ENCODE results near the gene SLC26A1.

Gene SLC26A1

DNA sequence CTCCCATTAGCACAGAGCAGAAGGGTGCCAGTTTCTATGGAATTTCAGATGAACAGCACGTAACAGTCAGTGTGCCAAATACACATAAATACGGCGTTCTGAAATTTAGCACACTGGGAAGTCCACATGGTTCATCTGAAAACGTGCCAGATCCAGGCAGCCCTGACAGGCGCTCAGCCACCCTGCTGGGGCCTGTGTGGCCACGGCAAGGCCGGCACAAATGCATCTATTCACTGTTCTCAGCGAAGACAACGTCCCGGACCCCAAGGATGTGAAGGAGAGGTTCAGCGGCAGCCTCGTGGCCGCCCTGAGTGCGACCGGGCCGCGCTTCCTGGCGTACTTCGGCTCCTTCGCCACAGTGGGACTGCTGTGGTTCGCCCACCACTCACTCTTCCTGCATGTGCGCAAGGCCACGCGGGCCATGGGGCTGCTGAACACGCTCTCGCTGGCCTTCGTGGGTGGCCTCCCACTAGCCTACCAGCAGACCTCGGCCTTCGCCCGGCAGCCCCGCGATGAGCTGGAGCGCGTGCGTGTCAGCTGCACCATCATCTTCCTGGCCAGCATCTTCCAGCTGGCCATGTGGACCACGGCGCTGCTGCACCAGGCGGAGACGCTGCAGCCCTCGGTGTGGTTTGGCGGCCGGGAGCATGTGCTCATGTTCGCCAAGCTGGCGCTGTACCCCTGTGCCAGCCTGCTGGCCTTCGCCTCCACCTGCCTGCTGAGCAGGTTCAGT lies 35.5 kb downstream of the SLC26A1 start:
- H3K27ac ChIP-seq, result no peak overlapping the region
- TF ChIP-seq, protein P1, sequence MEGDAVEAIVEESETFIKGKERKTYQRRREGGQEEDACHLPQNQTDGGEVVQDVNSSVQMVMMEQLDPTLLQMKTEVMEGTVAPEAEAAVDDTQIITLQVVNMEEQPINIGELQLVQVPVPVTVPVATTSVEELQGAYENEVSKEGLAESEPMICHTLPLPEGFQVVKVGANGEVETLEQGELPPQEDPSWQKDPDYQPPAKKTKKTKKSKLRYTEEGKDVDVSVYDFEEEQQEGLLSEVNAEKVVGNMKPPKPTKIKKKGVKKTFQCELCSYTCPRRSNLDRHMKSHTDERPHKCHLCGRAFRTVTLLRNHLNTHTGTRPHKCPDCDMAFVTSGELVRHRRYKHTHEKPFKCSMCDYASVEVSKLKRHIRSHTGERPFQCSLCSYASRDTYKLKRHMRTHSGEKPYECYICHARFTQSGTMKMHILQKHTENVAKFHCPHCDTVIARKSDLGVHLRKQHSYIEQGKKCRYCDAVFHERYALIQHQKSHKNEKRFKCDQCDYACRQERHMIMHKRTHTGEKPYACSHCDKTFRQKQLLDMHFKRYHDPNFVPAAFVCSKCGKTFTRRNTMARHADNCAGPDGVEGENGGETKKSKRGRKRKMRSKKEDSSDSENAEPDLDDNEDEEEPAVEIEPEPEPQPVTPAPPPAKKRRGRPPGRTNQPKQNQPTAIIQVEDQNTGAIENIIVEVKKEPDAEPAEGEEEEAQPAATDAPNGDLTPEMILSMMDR (conservative IDR thresholded peaks at IDR 0.05), result no peak
- no peak for TF ChIP-seq ZFX (IDR thresholded peaks at IDR 0.05)

DNA sequence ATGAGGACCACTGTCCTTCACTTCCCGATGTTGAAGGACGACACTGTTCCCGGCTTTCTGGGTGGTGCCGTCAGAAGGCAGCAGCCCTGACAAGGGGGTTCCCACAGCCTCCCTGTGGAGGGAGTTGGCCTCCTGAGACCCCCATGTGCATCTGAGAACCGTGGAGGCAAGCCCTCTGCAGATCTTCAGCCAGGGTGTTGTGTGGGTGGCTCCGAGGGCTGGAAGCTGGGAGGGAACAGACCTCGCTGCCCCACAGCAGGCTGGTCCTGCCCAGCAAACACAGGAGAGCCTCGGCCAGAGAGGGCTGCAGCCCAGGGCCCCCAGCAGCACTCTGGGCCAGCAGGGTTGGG lies 36.0 kb downstream of the SLC26A1 start:
- TF ChIP-seq ZFX (IDR thresholded peaks at IDR 0.05), result no peak
- TF ChIP-seq, protein P1 (conservative IDR thresholded peaks at IDR 0.05), result no peak
- no peak overlapping the region for H3K27ac ChIP-seq

DNA sequence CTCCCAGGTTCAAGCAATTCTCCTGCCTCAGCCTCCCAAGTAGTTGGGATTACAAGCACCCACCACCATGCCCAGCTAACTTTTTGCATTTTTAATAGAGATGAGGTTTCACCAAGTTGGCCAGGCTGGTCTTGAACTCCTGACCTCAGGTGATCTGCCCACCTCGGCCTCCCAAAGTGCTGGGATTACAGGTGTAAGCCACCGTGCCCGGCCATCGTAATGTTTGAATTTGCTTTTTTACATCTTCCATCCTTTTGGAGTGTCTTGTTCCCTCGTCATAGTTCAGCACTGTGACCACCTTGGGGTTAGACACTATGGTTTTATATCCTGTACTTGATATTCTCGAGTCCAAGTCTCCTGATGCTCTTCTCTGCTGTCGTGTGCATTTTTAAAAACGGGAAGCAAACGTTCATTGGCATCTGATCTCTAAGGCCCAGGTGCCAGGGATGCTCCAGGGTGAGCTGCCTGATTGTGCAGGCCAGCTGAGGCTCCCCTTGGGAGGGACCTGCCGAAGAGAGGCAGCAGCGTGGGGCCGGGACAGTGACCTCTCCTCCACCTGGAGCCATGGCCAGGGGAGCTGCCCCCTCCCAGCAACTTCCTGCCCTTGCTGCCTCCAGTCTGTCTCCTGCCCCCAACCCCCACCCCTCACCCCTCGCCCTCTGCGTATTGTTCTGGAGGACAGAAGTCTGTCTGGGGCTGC lies 36.5 kb downstream of the SLC26A1 start:
- TF ChIP-seq ZFX (IDR thresholded peaks at IDR 0.05), result no peak
- TF ChIP-seq, protein P1 (conservative IDR thresholded peaks at IDR 0.05), result no peak
- H3K27ac ChIP-seq, result no peak overlapping the region

DNA sequence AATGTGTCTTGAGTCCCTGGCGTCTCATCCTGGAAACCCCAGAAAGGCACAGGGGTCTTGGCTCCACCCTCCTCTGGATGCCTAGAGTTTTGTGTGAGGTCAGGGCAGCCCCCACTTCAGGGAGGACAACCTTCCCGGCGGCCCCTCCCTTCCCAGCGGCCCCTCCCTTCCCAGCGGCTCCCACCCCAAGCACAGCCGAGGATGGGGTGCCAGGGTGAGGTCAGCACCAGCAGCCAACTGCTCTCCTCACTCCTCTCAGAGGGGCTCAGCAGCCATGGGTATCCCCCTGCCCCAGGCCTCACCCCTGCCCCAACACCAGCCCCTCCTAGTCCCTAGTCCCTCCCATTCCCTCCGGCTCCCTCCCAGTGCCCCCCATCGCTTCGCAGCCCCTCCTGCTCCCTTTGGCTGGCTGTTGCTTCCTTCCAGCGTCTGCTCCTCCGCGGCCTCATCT lies 37.2 kb downstream of the SLC26A1 start:
- no peak overlapping the region for H3K27ac ChIP-seq
- no peak for TF ChIP-seq ZFX (IDR thresholded peaks at IDR 0.05)
- TF ChIP-seq, protein P1 (conservative IDR thresholded peaks at IDR 0.05), result no peak

DNA sequence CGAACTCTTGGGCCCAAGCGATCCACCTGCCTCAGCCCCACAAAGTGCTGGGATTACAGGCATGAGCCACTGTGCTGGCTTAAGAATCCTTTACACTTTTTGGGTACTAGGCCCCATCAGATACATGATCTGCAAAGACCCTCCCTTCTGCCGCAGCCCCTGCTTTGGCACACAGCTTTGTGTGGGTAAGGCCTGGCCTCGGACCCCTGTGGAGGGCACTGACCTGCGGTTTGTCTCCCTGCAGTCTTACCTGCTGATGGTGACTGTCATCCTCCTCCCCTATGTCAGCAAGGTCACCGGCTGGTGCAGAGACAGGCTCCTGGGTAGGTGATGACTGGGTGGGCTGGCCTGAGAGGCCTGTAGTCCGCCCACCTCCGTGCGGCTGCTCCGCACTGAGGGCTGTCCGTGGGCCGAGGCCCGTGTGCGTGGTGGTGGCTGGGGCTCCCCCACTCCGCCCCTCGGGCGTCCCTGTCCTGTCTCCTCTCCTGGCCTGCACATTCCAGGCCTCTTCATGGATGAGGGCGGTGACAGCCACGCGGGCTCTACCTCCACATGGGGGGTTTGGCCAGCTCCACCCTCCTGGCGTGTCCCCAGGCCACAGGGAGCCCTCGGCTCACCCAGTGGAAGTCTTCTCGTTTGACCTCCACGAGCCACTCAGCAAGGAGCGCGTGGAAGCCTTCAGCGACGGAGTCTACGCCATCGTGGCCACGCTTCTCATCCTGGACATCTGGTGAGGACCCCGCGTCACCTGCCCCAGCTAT lies 37.9 kb downstream of the SLC26A1 start:
- TF ChIP-seq ZFX (IDR thresholded peaks at IDR 0.05), result no peak
- TF ChIP-seq, protein P1 (conservative IDR thresholded peaks at IDR 0.05), result no peak
- no peak overlapping the region for H3K27ac ChIP-seq

DNA sequence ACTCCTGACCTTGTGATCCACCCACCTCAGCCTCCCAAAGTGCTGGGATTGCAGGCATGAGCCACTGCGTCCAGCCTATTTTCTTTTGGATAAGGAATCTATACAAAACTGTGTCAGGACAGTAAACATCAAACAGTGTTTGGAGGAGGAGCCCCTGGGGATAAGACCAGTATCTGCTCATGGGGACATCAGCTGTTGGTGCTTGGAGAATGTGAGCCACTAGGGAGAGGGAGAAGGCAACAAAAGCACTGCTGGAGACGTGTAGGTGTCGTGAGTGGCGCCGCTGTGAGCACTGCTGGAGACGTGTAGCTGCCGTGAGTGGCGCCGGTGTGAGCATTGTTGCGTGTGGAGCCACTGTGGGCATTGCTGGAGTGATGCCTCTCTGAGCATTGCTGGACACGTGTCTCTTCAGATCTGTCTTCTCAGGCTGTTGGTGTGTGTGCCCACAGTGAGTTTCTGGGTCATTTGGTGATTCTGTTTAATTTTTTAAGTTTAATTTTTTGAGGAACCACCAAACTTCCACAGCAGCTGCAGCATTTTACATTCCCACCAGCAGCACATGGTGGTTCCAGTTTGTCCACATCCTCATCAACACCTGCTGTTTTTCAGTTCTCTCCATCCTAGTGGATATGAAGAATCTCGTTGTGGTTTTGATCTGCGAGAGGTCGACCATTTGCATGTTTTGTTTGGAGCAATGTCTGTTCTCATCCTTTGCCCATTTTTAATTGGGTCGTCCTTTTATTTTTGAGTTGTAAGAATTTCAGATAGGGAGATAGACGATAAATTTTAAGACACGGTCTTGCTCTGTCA lies 38.8 kb downstream of the SLC26A1 start:
- H3K27ac ChIP-seq, result no peak overlapping the region
- no peak for TF ChIP-seq ZFX (IDR thresholded peaks at IDR 0.05)
- TF ChIP-seq, protein P1 (conservative IDR thresholded peaks at IDR 0.05), result no peak

All from C4-2B (cell line).